Measurements from ENCODE around the gene ABLIM1.

- TF ChIP-seq GATA3 (IDR thresholded peaks at IDR 0.05; ENCODE audit: low read depth, low read length) (no peak), GATA2 (IDR thresholded peaks at IDR 0.05; ENCODE audit: low read depth, low read length) (no peak)
Observed at GRCh38 chr10:114385557-114385956, 272.5 kb downstream of the ABLIM1 start.
